Breast epithelium (tissue), 4 donors: ENCODE measurements around the gene REEP6. TPM values are rescaled to one million over a fixed set of nuclear protein-coding genes. Genes with fewer than 3 reads are reported as not detected.
"Not testable (repeated sequence)": the region's sequence is repeated elsewhere in the genome, so short reads cannot be mapped to it uniquely, and the experiment has no call there.

Experiments used
- DNase-seq, 2 donors: peaks; one replicate each; pipeline ENCODE4 v3.0.0-alpha.2; 2019; ENCODE audit warnings: low spot score in 2 of 2
- H3K27ac ChIP-seq, 2 donors: fragments of 200-600 bp; sonication (generic) in 1 of 2; one replicate each; pipeline ENCODE4 v1.5.1; 2016 to 2019; ENCODE audit warnings: mild to moderate bottlenecking in 1 of 2
- H3K27me3 ChIP-seq, 2 donors: fragments of 200-600 bp; sonication (generic) in 1 of 2; one replicate each; pipeline versions ENCODE4 v1.5.1 to v1.6.0; 2017 to 2019; ENCODE audit warnings: control low read depth in 1 of 2, mild to moderate bottlenecking in 1 of 2
- H3K36me3 ChIP-seq: fragments of 200-600 bp; one replicate; pipeline ENCODE4 v1.5.1; 2019
- H3K4me1 ChIP-seq, 2 donors: fragments of 200-600 bp; sonication (generic); one replicate each; pipeline ENCODE4 v1.5.1; 2016 to 2019; ENCODE audit warnings: control low read depth in 1 of 2
- H3K4me3 ChIP-seq, 3 donors: fragments of 200-600 bp; sonication (generic); 1 replicate in 2 of 3; 2 replicates in 1 of 3; pipeline ENCODE4 v1.5.1; 2016 to 2019; ENCODE audit warnings: mild to moderate bottlenecking in 3 of 3, moderate library complexity in 2 of 3
- H3K9me3 ChIP-seq, 2 donors: fragments of 200-600 bp; sonication (generic) in 1 of 2; one replicate each; pipeline ENCODE4 v1.5.1; 2016 to 2019; ENCODE audit warnings: control low read depth in 1 of 2
- CTCF ChIP-seq, 3 donors: fragments of 450-650 bp; IDR thresholded peaks; one replicate each; pipeline ENCODE4 v1.5.1; 2016 to 2017; ENCODE audit warnings: antibody characterized with exemption in 3 of 3, mild to moderate bottlenecking in 3 of 3, moderate library complexity in 3 of 3
- POLR2A ChIP-seq: fragments of 450-650 bp; IDR thresholded peaks from one replicate; pipeline ENCODE4 v1.6.1; 2016; ENCODE audit warnings: antibody characterized with exemption, mild to moderate bottlenecking, moderate library complexity
- POLR2AphosphoS5 ChIP-seq, 3 donors: sonication (generic); formaldehyde crosslinking; IDR thresholded peaks; one replicate each; pipeline ENCODE4 v1.6.1; 2017; ENCODE audit warnings: antibody characterized with exemption in 3 of 3
- intact Hi-C: fragments of 100-400 bp; cut with DNase I; formaldehyde crosslinking; loops from one replicate; pipeline ENCODE4 v1.15.1; 2023; ENCODE audit warnings: low total_unique reads
- total RNA-seq, 3 donors: library from RNA; depleted of rRNA; stranded (reverse); fragments of >200 nt; gene quantifications; one replicate each; pipeline ENCODE4 v1.1.0, GENCODE V29; 2016

REEP6 gene
- total RNA-seq, 3 donors from 2014 or later: 4.3 to 17.4 (median 11.0) TPM

GRCh38 chr19:1474765-1475351 is 16.1 kb upstream of the REEP6 start:
- no peak overlapping the region for H3K4me3 ChIP-seq
- TF ChIP-seq CTCF (IDR thresholded peaks at IDR 0.05) (no peak), POLR2A (no peak), POLR2AphosphoS5 (IDR thresholded peaks at IDR 0.05) (no peak)
- H3K4me1 ChIP-seq: peaks cover 9 to 17% of the 10 kb centered on the region in 2 donors
- intact Hi-C loops: no loop called here
- DNase-seq: no peak
- H3K36me3 ChIP-seq: no peaks in the 10 kb centered on the region
- H3K9me3 ChIP-seq: no peaks in the 10 kb centered on the region
- H3K27ac ChIP-seq: no peak overlapping the region
- peaks cover 14 to 32% of the 10 kb centered on the region in 2 donors for H3K27me3 ChIP-seq

- DNase-seq: no peak
- Histone ChIP-seq H3K27me3 (peaks cover 6 to 22% of the 10 kb centered on the region in 2 donors), H3K27ac (no peak overlapping the region), H3K4me1 (peaks cover under 1 to 7% of the 10 kb centered on the region in 2 donors), H3K36me3 (no peaks in the 10 kb centered on the region), H3K9me3 (no peaks in the 10 kb centered on the region), H3K4me3 (no peak overlapping the region)
- TF ChIP-seq CTCF (IDR thresholded peaks at IDR 0.05): no peak
- TF ChIP-seq POLR2AphosphoS5 (IDR thresholded peaks at IDR 0.05): no peak
- no peak for TF ChIP-seq POLR2A
- intact Hi-C loops: no loop called here
These were observed 15.1 kb upstream of the REEP6 start for GRCh38 chr19:1475751-1476437.

- H3K27ac ChIP-seq, H3K36me3 ChIP-seq, intact Hi-C loops, H3K4me3 ChIP-seq, H3K4me1 ChIP-seq, H3K9me3 ChIP-seq, DNase-seq: not testable (repeated sequence)
- peaks cover 0 to 10% of the 10 kb centered on the region in 2 donors for H3K27me3 ChIP-seq
These were observed 13.9 kb upstream of the REEP6 start for GRCh38 chr19:1477056-1477455.

- no peaks in the 10 kb centered on the region for H3K36me3 ChIP-seq
- no peaks in the 10 kb centered on the region for H3K9me3 ChIP-seq
- intact Hi-C loops: no loop called here
- peak; percentile 89 to 95 for DNase-seq
- H3K27ac ChIP-seq: peak within 1 kb of the TSS; percentile 62 to 83
- no peaks in the 10 kb centered on the region for H3K27me3 ChIP-seq
- TF ChIP-seq POLR2A (peak; percentile 67), POLR2AphosphoS5 (IDR thresholded peaks at IDR 0.05) (peak; percentile 65 to 89 (median 73)), CTCF (IDR thresholded peaks at IDR 0.05) (no peak)
- H3K4me3 ChIP-seq: peak within 1 kb of the TSS; percentile 84 to 97 (median 89)
- H3K4me1 ChIP-seq: no peaks in the 10 kb centered on the region
These were observed 11.9 kb upstream of the REEP6 start, which contains the start of gene C19orf25 for GRCh38 chr19:1478934-1479707. C19orf25 (minus strand) TSS chr19:1479215; CDS start chr19:1478903, 312 bp downstream.

- intact Hi-C loops: no loop called here
These were observed 9.6 kb upstream of the REEP6 start for GRCh38 chr19:1481224-1481892.

More at GRCh38 chr19:1481224-1481892, 9.6 kb upstream of the REEP6 start:
- Histone ChIP-seq H3K9me3 (no peaks in the 10 kb centered on the region), H3K36me3 (no peaks in the 10 kb centered on the region), H3K4me3 (no peak overlapping the region), H3K27ac (no peak overlapping the region), H3K4me1 (no peaks in the 10 kb centered on the region), H3K27me3 (no peaks in the 10 kb centered on the region)
- TF ChIP-seq POLR2A: no peak
- TF ChIP-seq POLR2AphosphoS5 (IDR thresholded peaks at IDR 0.05): no peak
- TF ChIP-seq CTCF (IDR thresholded peaks at IDR 0.05): no peak
- no peak for DNase-seq
